Measurements from ENCODE around the gene DUSP22. TPM values are rescaled to one million over a fixed set of nuclear protein-coding genes. Genes with fewer than 3 reads are reported as not detected.
A peak's percentile ranks its signal among the peaks of the same experiment; 100 is the strongest.

Gene DUSP22
- total and polyA plus RNA-seq, 4 donors = 9.5 to 31.0 (median 20.1) TPM

DNA sequence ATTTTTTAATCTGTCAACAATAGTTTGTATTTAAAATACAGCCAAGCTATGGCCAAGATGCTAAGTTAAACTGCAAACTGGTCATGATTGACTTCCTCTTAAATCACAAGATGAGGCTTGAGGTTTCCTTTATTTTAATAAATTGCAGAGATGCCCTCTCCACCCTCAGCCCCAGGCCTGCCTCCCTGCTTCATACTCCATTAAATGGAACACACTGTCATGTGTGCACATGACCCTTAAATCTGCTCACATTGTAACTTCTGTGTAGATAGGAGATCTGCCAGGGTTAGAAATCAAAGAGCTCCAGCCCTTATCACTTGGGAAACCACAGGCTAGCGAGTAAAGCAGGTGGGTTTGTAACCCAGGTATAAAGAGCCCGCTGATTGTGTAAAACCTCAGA, 20.8 kb downstream of the DUSP22 start:
- Histone ChIP-seq H3K4me1 (ENCODE audit: control insufficient read depth in 4 of 4, insufficient read depth in 4 of 4, low read length in 3 of 4) (peaks cover 0 to 3% (median 0%) of the 10 kb centered on the region in 4 donors), H3K4me3 (ENCODE audit: low read depth in 1 of 3, low read length in 3 of 3) (no peak overlapping the region), H3K9ac (ENCODE audit: low read depth in 1 of 2, low read length in 2 of 2) (no peak overlapping the region), H3K27ac (ENCODE audit: low read depth in 1 of 2, low read length in 2 of 2) (no peak overlapping the region), H3K36me3 (ENCODE audit: control insufficient read depth in 4 of 4, insufficient read depth in 3 of 4, low read depth in 1 of 4, low read length in 3 of 4) (peaks cover 0 to 2% (median 0%) of the 10 kb centered on the region in 4 donors), H3K27me3 (ENCODE audit: control insufficient read depth in 4 of 4, insufficient read depth in 4 of 4, low read length in 3 of 4) (no peaks in the 10 kb centered on the region), H3K9me3 (ENCODE audit: control insufficient read depth in 4 of 4, low read length in 3 of 4) (no peaks in the 10 kb centered on the region)
- WGBS = 35% methylated on average over 2 of the region's 2 CpGs
- TF ChIP-seq YY1 (IDR thresholded peaks at IDR 0.05) (peak; percentile 72), REST (IDR thresholded peaks at IDR 0.05) (peak; percentile 14), ATF3 (IDR thresholded peaks at IDR 0.05) (no peak), EGR1 (IDR thresholded peaks at IDR 0.05; ENCODE audit: low read depth in 2 of 2) (no peak), RAD21 (IDR thresholded peaks at IDR 0.05) (peak; percentile 36 to 40), SP1 (IDR thresholded peaks at IDR 0.05) (peak; percentile 30), NR2F2 (IDR thresholded peaks at IDR 0.05) (no peak), HNF4A (conservative IDR thresholded peaks at IDR 0.05) (peak; percentile 47), FOXA1 (IDR thresholded peaks at IDR 0.05) (no peak), HNF4G (IDR thresholded peaks at IDR 0.05) (no peak), JUND (IDR thresholded peaks at IDR 0.05) (no peak), RXRA (IDR thresholded peaks at IDR 0.05) (peak; percentile 22 to 57), FOXA2 (IDR thresholded peaks at IDR 0.05) (no peak), TAF1 (conservative IDR thresholded peaks at IDR 0.05) (no peak), ZBTB33 (IDR thresholded peaks at IDR 0.05) (no peak)
- TF ChIP-seq, protein P1, sequence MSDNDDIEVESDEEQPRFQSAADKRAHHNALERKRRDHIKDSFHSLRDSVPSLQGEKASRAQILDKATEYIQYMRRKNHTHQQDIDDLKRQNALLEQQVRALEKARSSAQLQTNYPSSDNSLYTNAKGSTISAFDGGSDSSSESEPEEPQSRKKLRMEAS (IDR thresholded peaks at IDR 0.05) = peak; percentile 27
- TF ChIP-seq, protein P2, sequence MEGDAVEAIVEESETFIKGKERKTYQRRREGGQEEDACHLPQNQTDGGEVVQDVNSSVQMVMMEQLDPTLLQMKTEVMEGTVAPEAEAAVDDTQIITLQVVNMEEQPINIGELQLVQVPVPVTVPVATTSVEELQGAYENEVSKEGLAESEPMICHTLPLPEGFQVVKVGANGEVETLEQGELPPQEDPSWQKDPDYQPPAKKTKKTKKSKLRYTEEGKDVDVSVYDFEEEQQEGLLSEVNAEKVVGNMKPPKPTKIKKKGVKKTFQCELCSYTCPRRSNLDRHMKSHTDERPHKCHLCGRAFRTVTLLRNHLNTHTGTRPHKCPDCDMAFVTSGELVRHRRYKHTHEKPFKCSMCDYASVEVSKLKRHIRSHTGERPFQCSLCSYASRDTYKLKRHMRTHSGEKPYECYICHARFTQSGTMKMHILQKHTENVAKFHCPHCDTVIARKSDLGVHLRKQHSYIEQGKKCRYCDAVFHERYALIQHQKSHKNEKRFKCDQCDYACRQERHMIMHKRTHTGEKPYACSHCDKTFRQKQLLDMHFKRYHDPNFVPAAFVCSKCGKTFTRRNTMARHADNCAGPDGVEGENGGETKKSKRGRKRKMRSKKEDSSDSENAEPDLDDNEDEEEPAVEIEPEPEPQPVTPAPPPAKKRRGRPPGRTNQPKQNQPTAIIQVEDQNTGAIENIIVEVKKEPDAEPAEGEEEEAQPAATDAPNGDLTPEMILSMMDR (IDR thresholded peaks at IDR 0.05; ENCODE audit: low read depth, low read length, missing input control) = no peak
- no peak for DNase-seq (ENCODE audit: low spot score)

GRCh38 chr6:313917-314316, 21.6 kb downstream of the DUSP22 start:
- Histone ChIP-seq H3K9ac (ENCODE audit: low read depth in 1 of 2, low read length in 2 of 2) (no peak overlapping the region), H3K4me3 (ENCODE audit: low read depth in 1 of 3, low read length in 3 of 3) (no peak overlapping the region), H3K27ac (ENCODE audit: low read depth in 1 of 2, low read length in 2 of 2) (no peak overlapping the region), H3K4me1 (ENCODE audit: control insufficient read depth in 4 of 4, insufficient read depth in 4 of 4, low read length in 3 of 4) (peaks cover 0 to 3% (median 0%) of the 10 kb centered on the region in 4 donors), H3K9me3 (ENCODE audit: control insufficient read depth in 4 of 4, low read length in 3 of 4) (no peaks in the 10 kb centered on the region), H3K36me3 (ENCODE audit: control insufficient read depth in 4 of 4, insufficient read depth in 3 of 4, low read depth in 1 of 4, low read length in 3 of 4) (peaks cover 0 to 2% (median 0%) of the 10 kb centered on the region in 4 donors), H3K27me3 (ENCODE audit: control insufficient read depth in 4 of 4, insufficient read depth in 4 of 4, low read length in 3 of 4) (no peaks in the 10 kb centered on the region)
- 94% methylated on average over 10 of the region's 10 CpGs for WGBS
- no peak for DNase-seq (ENCODE audit: low spot score)
- TF ChIP-seq FOXA2 (IDR thresholded peaks at IDR 0.05) = no peak
